Psoas muscle (tissue), 8 donors: ENCODE results near the gene KCNJ15. TPM values are rescaled to one million over a fixed set of nuclear protein-coding genes. Genes with fewer than 3 reads are reported as not detected.

Experiments used
- ATAC-seq, 4 donors: fragments of 200-7000 bp; cut with Tn5 transposase; one replicate each; pipeline ENCODE4 v1.9.1; 2020; ENCODE audit warnings: moderate library complexity in 3 of 4, mild to moderate bottlenecking in 2 of 4
- DNase-seq, 2 donors: peaks; one replicate each; pipeline ENCODE4 v3.0.0-alpha.2; 2020
- H3K27ac ChIP-seq: fragments of 200-600 bp; one replicate; pipeline ENCODE4 v1.8.0; 2022
- H3K27me3 ChIP-seq, 3 donors: fragments of 200-600 bp in 1 of 3; one replicate each; pipeline versions ENCODE4 v1.6.1 to v1.8.0; 2013 to 2022; ENCODE audit warnings: low read length in 2 of 3, mild to moderate bottlenecking in 2 of 3, moderate library complexity in 1 of 3; ENCODE audit not compliant: insufficient read depth in 3 of 3
- H3K36me3 ChIP-seq, 2 donors: fragments of 200-600 bp in 1 of 2; one replicate each; pipeline versions ENCODE4 v1.6.1 to v1.8.0; 2013 to 2022; ENCODE audit warnings: low read depth in 1 of 2, mild to moderate bottlenecking in 1 of 2, moderate library complexity in 1 of 2; ENCODE audit not compliant: insufficient read depth in 1 of 2
- H3K4me1 ChIP-seq: fragments of 200-600 bp; one replicate; pipeline ENCODE4 v1.8.0; 2022
- H3K4me3 ChIP-seq: fragments of 200-600 bp; one replicate; pipeline ENCODE4 v1.8.0; 2022; ENCODE audit warnings: mild to moderate bottlenecking
- H3K9me3 ChIP-seq: fragments of 200-600 bp; one replicate; pipeline ENCODE4 v1.8.0; 2022
- WGBS, 3 donors: extraction: QIAGEN DNeasy Blood & Tissue Kit; methylation state at CpG; one replicate each; pipeline versions ENCODE4 v1.1.6 to v1.1.7; 2013; 5-methylcytosine and 5-hydroxymethylcytosine counted together
- intact Hi-C, 2 donors: fragments of 100-400 bp; cut with DNase I; formaldehyde crosslinking; loops; one replicate each; pipeline versions ENCODE4 v1.11.0 to v1.14.2; 2022
- polyA plus RNA-seq, 3 donors: library from polyadenylated mRNA; stranded (reverse); fragments of 200-250 nt; gene quantifications; one replicate each; pipeline ENCODE4 v1.2.3, GENCODE V29; 2013
- total RNA-seq, 4 donors: library from RNA; stranded (reverse); fragmentation: NEBNext Ultra II Directional in 2 of 4; extraction: Animal tissue kit (Norgen Biotek cat#: 25700) in 2 of 4; gene quantifications; one replicate each; pipeline versions ENCODE4 v1.2.1 to v1.2.4, GENCODE V29; 2021 to 2023
- TF ChIP-seq, protein P1 (sequence below): fragments of 200-600 bp; IDR thresholded peaks from one replicate; pipeline ENCODE4 v1.8.0; 2022; ENCODE audit warnings: antibody characterized with exemption
- donor health status: healthy with polysubstance abuse.
- donor health status: DM: no; HTN: no; CAD: no; lungs with moderate emphysema.
- donor health status: Bipolar disorder and iron deficiency.
- donor health status: healthy.
- donor health status: DM: yes; HTN: yes; CAD: no.
- donor health status: DM: no; HTN: no; CAD: no.
- donor health status: DM: no; HTN: no; CAD: no.
- donor health status: DM: yes; HTN: yes; CAD: no.

KCNJ15 gene
- total and polyA plus RNA-seq, 7 donors: 0.04 to 1.0 (median 0.16) TPM

DNA sequence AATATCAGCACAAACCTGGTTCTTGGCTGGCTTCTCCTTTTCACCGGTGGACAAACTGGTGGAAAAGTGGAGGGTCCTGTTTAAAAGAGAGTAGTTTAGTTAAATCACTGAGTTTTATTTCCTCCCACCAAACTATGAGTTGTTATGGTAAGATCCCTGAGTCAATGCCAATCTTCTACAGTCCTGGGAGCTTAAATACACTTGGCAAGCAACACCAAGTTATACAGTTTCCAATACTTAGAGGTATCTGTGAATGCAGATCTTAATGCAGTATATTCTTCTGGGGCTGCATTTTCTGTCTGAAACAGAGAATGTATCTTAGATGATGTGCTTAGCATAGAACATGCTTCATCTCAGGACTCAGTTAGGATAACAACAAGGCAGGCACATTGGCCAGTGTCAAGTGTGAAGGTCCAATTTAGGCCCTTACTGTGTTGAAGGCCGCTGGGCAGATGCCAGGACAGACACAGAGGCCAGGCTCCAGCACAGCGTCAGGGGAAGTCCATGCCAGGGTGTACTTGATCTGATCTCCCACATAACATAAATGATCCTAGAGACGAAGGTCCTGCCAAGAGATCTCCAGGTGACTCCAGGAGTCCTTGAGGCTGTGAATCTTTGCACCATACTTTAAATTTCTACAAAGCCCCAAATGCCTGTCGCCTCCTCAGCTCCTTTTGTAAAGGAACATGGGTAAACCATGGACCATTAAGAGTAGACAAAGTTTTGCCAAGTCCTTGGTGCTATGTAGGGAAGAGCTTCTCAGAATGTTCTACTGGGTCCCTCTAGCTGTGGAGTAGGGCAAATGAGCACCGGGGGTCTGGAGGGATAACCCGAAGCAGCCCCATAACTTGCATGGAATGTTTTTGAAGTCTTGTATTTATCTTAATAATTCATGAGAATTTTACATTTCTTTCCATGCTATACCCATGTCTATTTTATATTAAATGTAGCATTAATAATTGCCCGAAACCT, 76.8 kb downstream of the KCNJ15 start:
- intact Hi-C loops: no loop called here
- Histone ChIP-seq H3K4me1 (no peaks in the 10 kb centered on the region), H3K9me3 (no peaks in the 10 kb centered on the region), H3K36me3 (no peaks in the 10 kb centered on the region), H3K4me3 (no peak overlapping the region), H3K27me3 (no peaks in the 10 kb centered on the region), H3K27ac (no peak overlapping the region)
- TF ChIP-seq, protein P1, sequence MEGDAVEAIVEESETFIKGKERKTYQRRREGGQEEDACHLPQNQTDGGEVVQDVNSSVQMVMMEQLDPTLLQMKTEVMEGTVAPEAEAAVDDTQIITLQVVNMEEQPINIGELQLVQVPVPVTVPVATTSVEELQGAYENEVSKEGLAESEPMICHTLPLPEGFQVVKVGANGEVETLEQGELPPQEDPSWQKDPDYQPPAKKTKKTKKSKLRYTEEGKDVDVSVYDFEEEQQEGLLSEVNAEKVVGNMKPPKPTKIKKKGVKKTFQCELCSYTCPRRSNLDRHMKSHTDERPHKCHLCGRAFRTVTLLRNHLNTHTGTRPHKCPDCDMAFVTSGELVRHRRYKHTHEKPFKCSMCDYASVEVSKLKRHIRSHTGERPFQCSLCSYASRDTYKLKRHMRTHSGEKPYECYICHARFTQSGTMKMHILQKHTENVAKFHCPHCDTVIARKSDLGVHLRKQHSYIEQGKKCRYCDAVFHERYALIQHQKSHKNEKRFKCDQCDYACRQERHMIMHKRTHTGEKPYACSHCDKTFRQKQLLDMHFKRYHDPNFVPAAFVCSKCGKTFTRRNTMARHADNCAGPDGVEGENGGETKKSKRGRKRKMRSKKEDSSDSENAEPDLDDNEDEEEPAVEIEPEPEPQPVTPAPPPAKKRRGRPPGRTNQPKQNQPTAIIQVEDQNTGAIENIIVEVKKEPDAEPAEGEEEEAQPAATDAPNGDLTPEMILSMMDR: no peak
- no peak for ATAC-seq
- 54 to 70% (median 67%) methylated on average over 8 of the region's 8 CpGs for WGBS, 3 donors
- DNase-seq: no peak

DNA sequence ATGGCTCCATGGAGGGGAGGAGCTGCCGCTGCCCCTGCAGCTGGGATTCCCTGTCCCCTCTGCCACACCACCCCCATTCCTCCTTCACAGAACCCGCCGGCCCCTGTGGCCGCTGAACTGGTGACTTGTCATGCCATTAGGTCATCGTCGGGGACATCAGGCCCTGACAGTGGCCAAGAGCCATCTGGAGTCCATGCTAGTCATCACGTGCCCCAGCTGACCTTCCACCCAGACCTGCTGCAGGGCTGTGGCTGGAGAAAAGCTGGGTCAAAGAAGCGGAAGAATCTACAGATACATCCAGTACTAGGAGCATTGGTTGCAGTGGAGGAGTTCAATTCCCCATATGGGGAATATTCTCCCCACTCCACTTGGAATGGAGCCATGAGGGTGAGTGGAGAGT, 78.1 kb downstream of the KCNJ15 start:
- ATAC-seq: no peak
- Histone ChIP-seq H3K27me3 (no peaks in the 10 kb centered on the region), H3K27ac (no peak overlapping the region), H3K36me3 (no peaks in the 10 kb centered on the region), H3K4me3 (no peak overlapping the region), H3K4me1 (no peaks in the 10 kb centered on the region), H3K9me3 (no peaks in the 10 kb centered on the region)
- TF ChIP-seq, protein P1: no peak
- intact Hi-C loops: no loop called here
- DNase-seq: no peak
- 65 to 74% (median 69%) methylated on average over 8 of the region's 8 CpGs for WGBS, 3 donors

DNA sequence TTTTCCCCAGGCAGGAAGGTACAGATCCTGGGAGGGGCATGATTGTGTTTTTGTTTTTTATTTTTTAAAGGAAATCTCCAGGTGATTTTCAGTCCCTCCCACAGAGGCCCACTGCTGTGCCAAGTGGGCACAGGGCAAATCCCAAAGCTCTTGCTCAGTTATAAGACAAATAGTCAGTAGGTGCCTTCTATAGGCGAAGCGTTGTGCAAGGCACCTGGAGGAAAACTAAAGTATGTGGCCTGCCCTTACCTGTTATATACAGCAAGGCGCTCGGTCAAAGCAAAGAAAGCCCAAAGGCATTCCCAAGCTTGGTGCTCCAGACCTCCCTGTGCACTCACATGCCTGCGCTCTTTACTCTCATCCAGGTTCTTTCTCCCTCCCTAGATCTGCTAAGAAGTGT, 81.0 kb downstream of the KCNJ15 start:
- no peaks in the 10 kb centered on the region for H3K36me3 ChIP-seq
- no peaks in the 10 kb centered on the region for H3K27me3 ChIP-seq
- H3K27ac ChIP-seq: no peak overlapping the region
- 97 to 100% (median 97%) methylated on average over 5 of the region's 5 CpGs for WGBS, 3 donors
- H3K9me3 ChIP-seq: no peaks in the 10 kb centered on the region
- H3K4me3 ChIP-seq: no peak overlapping the region
- TF ChIP-seq, protein P1: no peak
- intact Hi-C loops: no loop called here
- no peaks in the 10 kb centered on the region for H3K4me1 ChIP-seq
- ATAC-seq (no peak), DNase-seq (no peak)

DNA sequence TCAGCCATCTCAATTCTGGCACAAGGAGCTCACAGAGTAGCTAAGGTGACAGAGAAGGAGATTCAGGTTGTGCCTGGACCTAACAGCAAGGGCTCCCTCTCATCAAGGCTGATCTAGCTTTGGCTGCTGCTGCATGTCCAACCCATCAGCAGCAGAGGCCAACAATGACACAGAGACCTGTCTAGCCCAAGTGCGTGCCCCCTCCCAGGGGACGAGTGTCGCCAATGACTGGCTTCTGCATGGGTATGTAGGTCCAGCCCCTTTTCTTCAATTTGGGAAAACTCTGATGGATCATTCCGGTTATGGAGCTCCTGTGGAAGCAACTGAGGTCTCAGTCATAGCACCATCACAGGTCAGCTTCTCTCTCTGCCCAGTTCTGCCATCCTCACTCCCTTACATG, 83.3 kb downstream of the KCNJ15 start:
- ATAC-seq: no peak
- 84 to 93% (median 88%) methylated on average over 4 of the region's 4 CpGs for WGBS, 3 donors
- intact Hi-C loops: no loop called here

More for the DNA sequence above, 83.3 kb downstream of the KCNJ15 start:
- H3K4me3 ChIP-seq: no peak overlapping the region
- no peaks in the 10 kb centered on the region for H3K9me3 ChIP-seq
- H3K36me3 ChIP-seq: no peaks in the 10 kb centered on the region
- no peak overlapping the region for H3K27ac ChIP-seq
- DNase-seq: no peak
- no peaks in the 10 kb centered on the region for H3K4me1 ChIP-seq
- H3K27me3 ChIP-seq: no peaks in the 10 kb centered on the region
- TF ChIP-seq, protein P1: no peak
